ENCODE data around the gene CCT6A. TPM values are rescaled to one million over a fixed set of nuclear protein-coding genes. Genes with fewer than 3 reads are reported as not detected.
"Not testable (repeated sequence)": the region's sequence is repeated elsewhere in the genome, so short reads cannot be mapped to it uniquely, and the experiment has no call there.

The CCT6A gene
- total RNA-seq, 1 donor from 2014 or later: 113 TPM

GRCh38 chr7:56110611-56111010, 59.0 kb downstream of the CCT6A start:
- Histone ChIP-seq H3K4me1 (ENCODE audit: control insufficient read depth in 3 of 3, insufficient read depth in 3 of 3, low read length in 3 of 3) (peaks cover under 1 to 3% (median under 1%) of the 10 kb centered on the region in 3 donors), H3K27me3 (ENCODE audit: control insufficient read depth in 3 of 3, insufficient read depth in 3 of 3, low read length in 3 of 3) (peaks cover 0 to 5% (median under 1%) of the 10 kb centered on the region in 3 donors), H3K4me3 (ENCODE audit: low read length in 3 of 3) (no peak overlapping the region), H3K9ac (ENCODE audit: low read depth in 1 of 3, low read length in 3 of 3) (no peak overlapping the region), H3K9me3 (ENCODE audit: control insufficient read depth in 3 of 3, low read length in 3 of 3) (no peaks in the 10 kb centered on the region), H3K36me3 (ENCODE audit: control insufficient read depth in 3 of 3, insufficient read depth in 3 of 3, low read length in 3 of 3) (no peaks in the 10 kb centered on the region), H3K27ac (ENCODE audit: low read depth, low read length) (no peak overlapping the region)

GRCh38 chr7:56112244-56112643, 60.7 kb downstream of the CCT6A start:
- peaks cover 12 to 17% (median 13%) of the 10 kb centered on the region in 3 donors for H3K27me3 ChIP-seq (ENCODE audit: control insufficient read depth in 3 of 3, insufficient read depth in 3 of 3, low read length in 3 of 3)
- not testable (repeated sequence) for H3K9ac ChIP-seq (ENCODE audit: low read depth in 1 of 3, low read length in 3 of 3); H3K36me3 ChIP-seq (ENCODE audit: control insufficient read depth in 3 of 3, insufficient read depth in 3 of 3, low read length in 3 of 3); H3K4me3 ChIP-seq (ENCODE audit: low read length in 3 of 3); H3K27ac ChIP-seq (ENCODE audit: low read depth, low read length); H3K9me3 ChIP-seq (ENCODE audit: control insufficient read depth in 3 of 3, low read length in 3 of 3); H3K4me1 ChIP-seq (ENCODE audit: control insufficient read depth in 3 of 3, insufficient read depth in 3 of 3, low read length in 3 of 3)

Small RNA genes within 50 kb of the gene (small RNA-seq; reads per million reads assigned to genes)
- gene SNORA15 (not detected), gene SNORA22B (not detected)

Other genes starting within 250 kb of the CCT6A start
- not detected for gene SEPTIN14, start 189.0 kb upstream of the CCT6A start, total RNA-seq
- 17.7 TPM for gene ZNF713, start 164.3 kb upstream of the CCT6A start, total RNA-seq
- gene MRPS17, start 99.9 kb upstream of the CCT6A start, total RNA-seq: 22.4 TPM
- gene NIPSNAP2, start 87.2 kb upstream of the CCT6A start, total RNA-seq: 56.4 TPM
- gene PSPH, start 321 bp upstream of the CCT6A start, total RNA-seq: 13.6 TPM
- 63.2 TPM for gene SUMF2, start 12.5 kb downstream of the CCT6A start, total RNA-seq
- 48.0 TPM for gene PHKG1, start 41.2 kb downstream of the CCT6A start, total RNA-seq
- 221 TPM for gene CHCHD2, start 54.7 kb downstream of the CCT6A start, total RNA-seq
- 1.0 TPM for gene NUPR2, start 64.7 kb downstream of the CCT6A start, total RNA-seq

All from skeletal muscle tissue (tissue), 5 donors.